HCEC 1CT (cell line): Measurements from ENCODE around the gene USP9X.
"Not testable (repeated sequence)": the region's sequence is repeated elsewhere in the genome, so short reads cannot be mapped to it uniquely, and the experiment has no call there.

Experiments used
- DNase-seq: peaks from one replicate; pipeline ENCODE4 v3.0.0-alpha.2; 2017

USP9X gene

DNA sequence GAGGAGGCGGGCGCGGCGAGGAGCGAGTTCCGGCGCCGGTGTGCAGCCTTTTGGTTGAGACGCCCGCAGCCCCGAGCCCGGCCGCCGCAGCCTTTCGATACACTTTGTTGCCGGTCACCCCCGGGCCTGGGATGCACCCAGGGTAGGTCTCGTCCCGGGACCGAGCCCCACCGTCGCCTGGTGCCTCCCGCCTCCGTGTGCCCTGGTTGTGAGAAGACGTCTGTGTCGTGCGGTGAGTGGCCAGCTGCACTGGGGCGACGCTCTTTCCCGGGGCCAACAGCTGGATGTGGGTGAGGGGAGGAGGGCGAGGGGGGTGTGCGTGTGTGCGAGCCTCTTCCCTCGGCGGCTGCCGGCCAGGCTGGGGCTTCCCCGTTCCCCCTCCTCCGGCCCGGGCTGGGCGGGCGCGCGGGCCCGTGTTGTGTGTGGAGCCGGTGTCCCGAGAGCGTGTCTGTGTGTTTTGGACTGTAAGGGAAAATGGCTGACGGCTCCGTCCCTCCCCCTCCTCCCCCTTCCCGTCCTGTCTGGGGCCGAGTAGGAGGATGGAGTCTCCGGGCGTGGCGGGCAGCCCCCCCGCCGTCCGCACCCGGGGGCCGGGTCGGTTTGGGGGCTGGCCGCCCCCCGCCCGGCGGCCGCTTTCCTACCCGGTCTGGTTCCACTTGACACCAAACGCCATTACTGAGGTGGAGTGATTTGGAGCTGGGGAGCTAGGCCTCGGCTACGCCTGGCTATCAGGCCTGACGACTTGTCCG lies 807 bp downstream of the USP9X start:
- peak; percentile 45 for DNase-seq

- DNase-seq, result no peak
These were observed 1.3 kb downstream of the USP9X start for GRCh38 chrX:41086627-41086932.

GRCh38 chrX:41087201-41087600 lies 2.0 kb downstream of the USP9X start:
- DNase-seq, result no peak

- DNase-seq, result no peak
These were observed 5.5 kb downstream of the USP9X start for GRCh38 chrX:41090568-41091238.

- DNase-seq, result no peak
These were observed 7.5 kb downstream of the USP9X start for GRCh38 chrX:41092776-41093175.

GRCh38 chrX:41095174-41095573 lies 9.9 kb downstream of the USP9X start:
- DNase-seq, result no peak

DNA sequence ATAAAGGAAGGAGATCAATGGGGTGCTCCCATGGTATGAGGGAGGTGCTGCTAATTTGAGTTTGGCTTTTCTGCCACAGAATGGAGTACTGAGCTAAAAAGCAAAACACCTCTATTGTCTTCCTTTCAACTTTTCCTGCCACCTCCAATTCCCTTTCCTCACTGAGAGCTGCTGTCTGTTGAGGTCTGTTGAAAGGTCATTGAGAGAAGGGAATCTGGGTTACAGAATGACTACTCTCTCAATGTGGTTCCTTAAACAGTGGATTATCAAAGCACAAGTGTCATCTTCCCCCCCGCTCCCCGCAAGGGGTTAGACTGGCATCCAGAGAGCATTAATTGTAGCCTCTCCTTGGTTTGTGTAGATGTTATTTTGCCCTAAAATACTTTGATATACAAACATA lies 10.7 kb downstream of the USP9X start:
- no peak for DNase-seq

- no peak for DNase-seq
These were observed 11.2 kb downstream of the USP9X start for GRCh38 chrX:41096339-41096955.

- DNase-seq, result peak; percentile 14
These were observed 12.1 kb downstream of the USP9X start for GRCh38 chrX:41097326-41097725.

GRCh38 chrX:41100200-41100599 lies 15.0 kb downstream of the USP9X start:
- no peak for DNase-seq

DNA sequence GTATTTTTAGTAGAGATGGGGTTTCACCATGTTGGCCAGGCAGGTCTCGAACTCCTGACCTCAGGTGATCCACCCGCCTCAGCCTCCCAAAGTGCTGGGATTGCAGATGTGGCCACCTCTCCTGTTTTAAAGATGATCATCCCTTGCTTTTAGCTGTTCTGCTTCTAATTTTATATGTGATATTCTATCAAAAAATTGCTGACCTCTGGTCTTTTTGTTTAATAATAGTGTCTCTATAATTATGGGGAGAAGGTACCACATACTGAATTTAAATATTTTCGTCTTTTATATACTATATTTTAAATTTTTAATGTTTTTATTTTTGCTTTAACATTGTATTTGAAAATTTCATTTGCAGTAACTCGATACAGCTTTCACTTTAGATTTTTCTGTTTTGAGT lies 15.6 kb downstream of the USP9X start:
- DNase-seq, result no peak

DNA sequence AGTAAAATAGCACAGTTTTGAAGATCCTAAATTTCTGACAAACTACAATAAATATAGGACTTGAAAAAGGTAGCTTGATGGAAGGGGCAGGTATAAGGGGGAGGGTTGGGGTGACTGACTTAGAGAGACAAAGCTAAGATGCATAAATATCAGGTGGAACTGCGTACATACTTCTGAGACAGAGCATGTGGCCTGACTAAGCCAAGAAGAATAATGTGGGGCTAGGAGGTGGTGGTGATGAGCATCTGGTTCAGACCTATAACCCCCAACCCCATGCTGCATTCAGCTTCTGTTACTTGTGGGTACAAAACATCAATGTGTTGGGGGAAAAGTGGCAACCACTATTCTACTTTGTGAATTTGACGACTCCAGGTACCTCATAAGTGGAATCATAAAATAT lies 19.8 kb downstream of the USP9X start:
- DNase-seq, result no peak

- not testable (repeated sequence) for DNase-seq
These were observed 21.0 kb downstream of the USP9X start for GRCh38 chrX:41106257-41106656.

- no peak for DNase-seq
These were observed 22.8 kb downstream of the USP9X start for GRCh38 chrX:41108007-41108406.

DNA sequence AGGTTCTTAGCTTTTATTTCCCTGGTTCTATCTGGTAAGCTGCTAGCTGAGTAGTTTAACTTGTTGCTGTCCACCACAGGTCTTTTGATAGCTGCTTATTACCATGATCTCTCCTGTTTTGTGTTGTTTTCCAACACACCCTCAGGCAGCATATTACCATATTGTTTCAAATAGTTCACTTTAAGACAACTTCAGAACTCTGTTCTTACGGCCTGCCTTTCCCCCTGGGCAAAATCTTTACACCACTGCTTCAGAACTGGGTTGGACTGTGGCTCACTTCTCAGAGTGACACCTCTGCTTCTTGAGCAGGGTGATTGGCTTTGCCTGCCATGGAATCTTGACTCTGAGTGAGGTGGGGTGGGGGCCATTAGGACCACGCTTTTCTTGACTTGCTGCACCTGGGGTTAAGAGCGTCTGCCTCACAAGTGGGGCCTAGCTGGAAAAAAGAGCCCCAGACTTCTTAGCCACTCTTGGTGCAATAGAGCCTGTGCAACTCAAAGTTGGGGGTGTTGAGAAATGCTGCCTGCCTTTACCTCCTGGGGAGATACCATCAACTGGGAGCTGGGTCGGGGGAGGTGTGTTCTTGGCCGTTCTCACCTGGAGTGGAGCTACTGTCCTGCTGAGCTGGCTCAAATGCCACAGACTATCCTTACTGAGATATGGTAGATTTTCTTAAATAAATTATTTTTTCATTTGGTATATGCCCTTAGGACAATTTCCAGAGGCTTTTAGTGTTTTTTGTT lies 23.4 kb downstream of the USP9X start:
- DNase-seq, result no peak

- DNase-seq, result no peak
These were observed 25.8 kb downstream of the USP9X start for GRCh38 chrX:41110801-41111625.

DNA sequence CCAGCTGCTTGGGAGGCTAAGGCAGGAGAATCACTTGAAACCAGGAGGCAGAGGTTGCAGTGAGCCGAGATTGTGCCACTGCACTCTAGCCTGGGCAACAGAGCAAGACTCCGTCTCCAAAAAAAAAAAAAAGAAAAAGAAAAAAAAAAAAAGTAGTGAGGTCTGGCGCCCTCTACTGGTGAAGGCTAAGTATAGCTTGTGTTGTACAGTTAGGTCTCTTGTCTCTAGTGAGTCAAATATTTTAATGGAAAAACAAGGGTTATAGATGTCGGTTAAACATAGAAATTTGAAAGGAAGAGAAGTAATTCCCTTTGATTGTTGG lies 29.8 kb downstream of the USP9X start:
- DNase-seq, result peak; percentile 21

GRCh38 chrX:41116948-41117347 lies 31.7 kb downstream of the USP9X start:
- DNase-seq, result no peak

- DNase-seq, result no peak
These were observed 32.9 kb downstream of the USP9X start for GRCh38 chrX:41118156-41118555.

DNA sequence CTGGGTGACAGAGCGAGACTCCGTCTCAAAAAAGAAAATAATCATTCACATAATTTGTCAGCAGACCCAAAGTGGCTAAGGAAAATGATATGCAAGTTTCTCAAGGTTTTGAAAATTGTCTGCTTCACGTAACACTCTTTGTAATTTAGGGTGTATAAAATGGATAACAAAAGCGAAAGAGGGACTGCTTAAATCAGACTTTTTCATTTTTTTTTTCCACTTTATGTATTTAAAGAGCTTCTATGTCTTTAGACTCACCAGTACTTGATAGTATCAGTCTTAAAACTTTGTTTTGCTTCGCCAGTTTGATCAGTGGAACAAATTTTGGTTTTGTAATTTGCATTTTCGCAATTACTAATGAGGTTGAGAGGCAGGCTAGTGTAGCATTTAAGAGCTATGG lies 34.6 kb downstream of the USP9X start:
- DNase-seq, result no peak

GRCh38 chrX:41121766-41122165 lies 36.5 kb downstream of the USP9X start:
- no peak for DNase-seq

DNA sequence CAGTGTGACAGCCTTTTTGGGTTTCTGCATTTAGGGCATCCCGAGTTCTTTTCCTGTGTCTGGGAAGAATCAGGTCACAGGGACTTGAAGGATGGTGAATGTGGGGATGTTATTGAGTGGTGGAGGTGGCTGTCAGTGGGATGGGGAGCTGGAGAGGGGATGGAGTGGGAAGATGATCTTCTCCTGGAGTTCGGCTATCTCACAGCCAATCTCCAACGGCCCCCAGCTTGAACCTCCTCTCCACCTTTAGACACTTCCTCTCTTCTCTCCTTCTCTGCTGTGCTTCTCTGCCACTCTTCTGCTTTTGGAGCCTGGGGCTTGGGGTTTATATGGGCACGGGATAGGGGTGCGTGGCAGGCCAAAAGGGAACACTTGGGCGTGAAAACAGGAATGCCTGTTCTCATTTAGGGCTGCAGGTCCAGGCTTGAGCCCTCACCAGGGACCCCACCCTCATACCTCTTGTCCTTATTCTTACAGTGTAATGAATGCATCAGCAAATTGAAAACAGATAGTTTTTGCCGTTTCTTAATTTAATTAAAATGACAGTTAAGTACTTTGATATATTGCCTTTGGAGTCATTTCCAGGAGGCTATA lies 37.5 kb downstream of the USP9X start:
- no peak for DNase-seq
